Heart left ventricle (tissue), 13 donors: Measurements from ENCODE around the gene MAPKAPK3.

ENCODE experiments used
- POLR2A ChIP-seq, 2 donors: fragments of 450-650 bp; IDR thresholded peaks; one replicate each; pipeline ENCODE4 v1.6.1; 2017; ENCODE audit warnings: antibody characterized with exemption in 2 of 2, mild to moderate bottlenecking in 2 of 2, moderate library complexity in 2 of 2
- TF ChIP-seq, protein P1 (sequence below), 12 donors: fragments of 200-600 bp; sonication (generic) in 4 of 12; IDR thresholded peaks; one replicate each; pipeline versions ENCODE4 v1.5.0 to v1.8.0; 2018 to 2022; ENCODE audit warnings: antibody characterized with exemption in 12 of 12, mild to moderate bottlenecking in 5 of 12
- donor health status: ischemic (EF 13 %, LVEDD 7.1; RV severe dilation, severe dysfunction).
- donor health status: DM: no; HTN: yes; CAD: no.
- donor health status: DM: no; HTN: no; CAD: no.
- donor health status: ischemic (EF 25% LVEDD 6.9; RV normal size, moderate dysfunction).
- donor health status: ischemic (EF 25% LVEDD 5.7; RV mildly dilated, moderate dysfunction).
- donor health status: ischemic (EF 35%, LVEDD 5.7; RV mildly dilated, moderate dysfunction).
- donor health status: nonischemic (EF 11% LVEDD 7.7; RV severe dilation, severe dysfunction).
- donor health status: DM: yes; HTN: yes; CAD: no.
- donor health status: PGD.
- donor health status: ischemic (EF 29% LVEDD 5.4; RV normal size, mild dysfunction).
- donor health status: nonischemic (EF 23%, LVEDD 6.1; RV moderate dilation, normal function).

DNA sequence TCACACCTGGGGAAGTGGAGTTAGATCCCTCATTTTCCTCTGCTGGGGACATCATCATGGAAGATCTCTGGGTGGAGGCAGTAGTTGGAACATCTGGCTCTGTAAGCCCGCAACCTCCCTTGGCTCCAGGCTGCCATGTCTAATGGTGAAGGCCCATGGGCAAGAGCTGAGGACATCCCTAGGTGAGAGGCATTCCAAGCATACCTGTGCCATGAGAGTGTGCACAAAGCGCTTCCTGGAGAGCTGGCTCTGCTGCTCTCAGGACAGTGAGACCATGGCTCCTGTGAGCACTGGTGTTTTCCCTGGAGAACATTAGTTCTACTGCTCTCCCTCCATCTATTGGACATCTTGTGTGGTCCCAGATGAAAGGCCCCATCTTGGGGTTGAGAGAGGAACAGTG lies 7.7 kb downstream of the MAPKAPK3 start:
- TF ChIP-seq, protein P1, sequence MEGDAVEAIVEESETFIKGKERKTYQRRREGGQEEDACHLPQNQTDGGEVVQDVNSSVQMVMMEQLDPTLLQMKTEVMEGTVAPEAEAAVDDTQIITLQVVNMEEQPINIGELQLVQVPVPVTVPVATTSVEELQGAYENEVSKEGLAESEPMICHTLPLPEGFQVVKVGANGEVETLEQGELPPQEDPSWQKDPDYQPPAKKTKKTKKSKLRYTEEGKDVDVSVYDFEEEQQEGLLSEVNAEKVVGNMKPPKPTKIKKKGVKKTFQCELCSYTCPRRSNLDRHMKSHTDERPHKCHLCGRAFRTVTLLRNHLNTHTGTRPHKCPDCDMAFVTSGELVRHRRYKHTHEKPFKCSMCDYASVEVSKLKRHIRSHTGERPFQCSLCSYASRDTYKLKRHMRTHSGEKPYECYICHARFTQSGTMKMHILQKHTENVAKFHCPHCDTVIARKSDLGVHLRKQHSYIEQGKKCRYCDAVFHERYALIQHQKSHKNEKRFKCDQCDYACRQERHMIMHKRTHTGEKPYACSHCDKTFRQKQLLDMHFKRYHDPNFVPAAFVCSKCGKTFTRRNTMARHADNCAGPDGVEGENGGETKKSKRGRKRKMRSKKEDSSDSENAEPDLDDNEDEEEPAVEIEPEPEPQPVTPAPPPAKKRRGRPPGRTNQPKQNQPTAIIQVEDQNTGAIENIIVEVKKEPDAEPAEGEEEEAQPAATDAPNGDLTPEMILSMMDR (IDR thresholded peaks at IDR 0.05) = no peak
- TF ChIP-seq POLR2A (IDR thresholded peaks at IDR 0.05) = no peak
